GM12873 (cell line): ENCODE results near the gene PPTC7.

Experiments
- TF ChIP-seq, protein P1 (sequence below): IDR thresholded peaks from 2 replicates; pipeline ENCODE4 v1.5.1; 2012; ENCODE audit warnings: low read depth, mild to moderate bottlenecking, moderate library complexity, low read length, control low read depth; ENCODE audit not compliant: insufficient read depth; ENCODE audit errors: missing control alignments

The PPTC7 gene

DNA sequence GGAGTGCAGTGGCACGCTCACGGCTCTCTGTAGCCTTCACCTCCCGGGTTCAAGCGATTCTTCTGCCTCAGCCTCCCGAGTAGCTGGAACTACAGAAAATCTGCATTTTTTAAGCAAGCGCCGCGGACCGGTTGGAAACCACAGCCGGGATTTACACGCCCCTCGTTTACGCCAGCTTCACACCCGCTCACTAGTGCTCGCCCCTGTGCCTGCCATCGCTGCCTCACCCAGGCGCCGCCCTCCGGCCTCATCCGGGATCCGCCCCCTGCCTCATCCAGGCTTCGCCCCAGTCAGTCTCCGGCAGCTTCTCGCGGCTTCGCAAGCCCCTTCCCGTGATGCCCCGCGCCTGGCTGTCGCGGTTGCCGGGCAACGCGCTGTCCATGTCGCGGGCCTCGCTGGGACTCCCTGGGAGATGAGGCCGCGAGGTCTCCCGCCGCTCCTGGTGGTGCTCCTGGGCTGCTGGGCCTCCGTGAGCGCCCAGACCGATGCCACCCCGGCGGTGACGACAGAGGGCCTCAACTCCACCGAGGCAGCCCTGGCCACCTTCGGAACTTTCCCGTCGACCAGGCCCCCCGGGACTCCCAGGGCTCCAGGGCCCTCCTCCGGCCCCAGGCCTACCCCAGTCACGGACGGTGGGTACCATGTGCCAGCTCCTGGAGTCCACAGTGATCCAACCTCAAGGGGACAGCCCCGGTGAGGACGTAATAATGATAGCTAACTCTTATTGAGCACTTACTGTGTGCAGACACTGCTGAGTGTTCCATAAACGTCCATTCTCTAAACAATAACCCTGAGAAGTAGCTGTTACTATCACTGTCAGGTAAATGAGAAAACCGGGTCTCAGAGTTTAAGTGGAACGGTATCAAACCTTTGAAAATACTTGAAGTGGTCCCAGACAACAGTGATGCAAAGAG lies 30.9 kb upstream of the PPTC7 start, which contains the start of gene TCTN1:
Gene TCTN1, plus strand, starts transcription at position 359 of the 914 bp plus-strand sequence. Its CDS starts 54 bp downstream, at position 413.
- TF ChIP-seq, protein P1, sequence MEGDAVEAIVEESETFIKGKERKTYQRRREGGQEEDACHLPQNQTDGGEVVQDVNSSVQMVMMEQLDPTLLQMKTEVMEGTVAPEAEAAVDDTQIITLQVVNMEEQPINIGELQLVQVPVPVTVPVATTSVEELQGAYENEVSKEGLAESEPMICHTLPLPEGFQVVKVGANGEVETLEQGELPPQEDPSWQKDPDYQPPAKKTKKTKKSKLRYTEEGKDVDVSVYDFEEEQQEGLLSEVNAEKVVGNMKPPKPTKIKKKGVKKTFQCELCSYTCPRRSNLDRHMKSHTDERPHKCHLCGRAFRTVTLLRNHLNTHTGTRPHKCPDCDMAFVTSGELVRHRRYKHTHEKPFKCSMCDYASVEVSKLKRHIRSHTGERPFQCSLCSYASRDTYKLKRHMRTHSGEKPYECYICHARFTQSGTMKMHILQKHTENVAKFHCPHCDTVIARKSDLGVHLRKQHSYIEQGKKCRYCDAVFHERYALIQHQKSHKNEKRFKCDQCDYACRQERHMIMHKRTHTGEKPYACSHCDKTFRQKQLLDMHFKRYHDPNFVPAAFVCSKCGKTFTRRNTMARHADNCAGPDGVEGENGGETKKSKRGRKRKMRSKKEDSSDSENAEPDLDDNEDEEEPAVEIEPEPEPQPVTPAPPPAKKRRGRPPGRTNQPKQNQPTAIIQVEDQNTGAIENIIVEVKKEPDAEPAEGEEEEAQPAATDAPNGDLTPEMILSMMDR, result no peak

DNA sequence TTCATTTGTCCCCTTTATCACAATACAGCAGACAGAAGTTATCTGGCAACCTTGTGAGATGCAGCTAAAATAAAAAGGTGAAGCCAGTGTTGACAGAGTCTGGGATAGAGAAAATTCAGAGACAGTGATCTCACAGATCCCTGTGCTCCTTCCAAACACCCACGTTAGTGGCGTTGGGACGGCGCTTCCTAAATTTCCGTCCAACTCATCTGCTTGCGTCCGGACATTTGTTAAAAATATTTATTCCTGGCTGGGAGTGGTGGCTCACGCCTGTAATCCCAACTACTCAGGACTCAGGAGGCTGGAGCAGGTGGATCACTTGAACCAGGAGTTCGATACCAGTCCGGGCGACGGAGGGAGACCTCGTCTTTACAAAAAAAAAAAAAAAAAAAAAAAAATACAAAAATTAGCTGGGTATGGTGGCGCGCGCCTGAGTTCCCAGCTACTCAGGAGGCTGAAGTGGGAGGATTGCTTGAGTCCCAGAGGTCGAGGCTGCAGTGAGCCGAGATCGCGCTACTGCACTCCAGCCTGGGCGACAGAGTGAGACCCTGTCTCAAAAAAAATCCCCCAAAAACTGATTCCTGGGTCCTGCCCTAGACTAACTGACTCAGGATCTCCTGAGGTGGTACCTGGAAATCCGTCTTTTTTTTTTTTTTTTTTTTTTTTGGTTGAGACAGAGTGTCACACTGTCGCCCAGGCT lies 30.1 kb upstream of the PPTC7 start:
- TF ChIP-seq, protein P1, result no peak

DNA sequence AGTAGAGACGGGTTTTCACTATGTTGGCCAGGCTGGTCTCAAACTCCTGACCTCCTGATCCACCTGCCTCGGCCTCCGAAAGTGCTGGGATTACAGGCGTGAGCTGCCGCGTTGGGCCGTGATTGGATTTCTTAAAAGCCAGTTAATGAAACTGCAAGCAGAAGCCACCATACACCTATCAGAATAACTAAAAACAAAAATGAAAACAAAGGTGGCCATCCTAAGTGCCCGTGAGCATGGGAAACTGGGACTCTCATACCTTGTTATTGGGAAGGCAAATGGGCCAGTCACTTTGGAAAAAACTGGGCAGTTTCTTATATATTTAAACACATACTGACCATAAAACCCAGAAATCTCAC lies 23.1 kb upstream of the PPTC7 start:
- TF ChIP-seq, protein P1, result no peak

DNA sequence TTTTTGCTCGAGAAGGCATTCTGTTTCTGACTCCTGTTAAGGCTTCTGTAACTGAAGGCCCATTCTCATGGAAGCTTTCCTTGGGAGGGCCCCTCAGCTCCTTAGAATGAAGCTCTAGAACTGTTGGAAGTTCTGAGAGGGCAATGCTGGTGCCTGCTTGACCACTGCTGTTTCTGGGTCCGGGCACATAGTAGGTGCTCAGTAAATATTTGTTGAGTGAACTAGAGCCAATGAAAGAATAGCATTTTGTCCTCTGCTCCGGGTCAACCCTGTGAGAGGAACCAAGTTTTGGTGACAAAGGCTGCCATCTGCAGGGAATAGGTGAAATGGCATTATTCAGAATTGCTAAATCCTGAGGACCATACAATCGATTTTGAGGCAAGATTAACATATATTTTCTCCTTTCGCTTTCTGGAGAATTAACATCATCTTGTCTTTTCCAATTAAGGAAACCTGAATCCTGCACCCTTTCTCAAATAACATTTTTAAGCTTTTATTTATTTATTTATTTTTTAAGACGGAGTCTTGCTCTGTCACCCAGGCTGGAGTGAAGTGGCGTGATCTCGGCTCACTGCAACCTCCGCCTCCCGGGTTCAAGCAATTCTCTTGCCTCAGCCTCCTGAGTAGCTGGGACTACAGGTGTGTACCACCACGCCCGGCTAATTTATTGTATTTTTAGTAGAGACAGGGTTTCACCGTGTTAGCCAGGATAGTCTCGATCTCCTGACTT lies 19.1 kb upstream of the PPTC7 start:
- TF ChIP-seq, protein P1, result peak; percentile 74

DNA sequence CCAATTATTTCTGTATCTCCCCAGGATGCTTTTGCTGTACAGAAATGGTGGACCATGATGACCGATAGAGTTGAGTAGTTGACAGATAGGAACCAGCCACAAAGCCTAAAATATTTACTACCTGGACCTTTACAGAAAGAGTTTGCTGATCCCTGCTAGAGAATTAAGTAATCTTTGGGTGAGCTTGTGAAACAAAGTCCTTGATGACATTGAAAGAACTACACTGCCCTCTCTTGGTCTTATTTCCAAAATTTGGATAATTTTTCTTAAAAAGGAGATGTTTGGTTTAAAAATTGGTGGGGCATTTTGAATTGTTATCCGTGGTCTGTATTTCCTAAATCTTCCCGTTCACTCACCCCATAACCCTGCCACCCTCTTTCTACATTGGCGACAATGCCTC lies 17.1 kb upstream of the PPTC7 start:
- TF ChIP-seq, protein P1, result peak; percentile 40

DNA sequence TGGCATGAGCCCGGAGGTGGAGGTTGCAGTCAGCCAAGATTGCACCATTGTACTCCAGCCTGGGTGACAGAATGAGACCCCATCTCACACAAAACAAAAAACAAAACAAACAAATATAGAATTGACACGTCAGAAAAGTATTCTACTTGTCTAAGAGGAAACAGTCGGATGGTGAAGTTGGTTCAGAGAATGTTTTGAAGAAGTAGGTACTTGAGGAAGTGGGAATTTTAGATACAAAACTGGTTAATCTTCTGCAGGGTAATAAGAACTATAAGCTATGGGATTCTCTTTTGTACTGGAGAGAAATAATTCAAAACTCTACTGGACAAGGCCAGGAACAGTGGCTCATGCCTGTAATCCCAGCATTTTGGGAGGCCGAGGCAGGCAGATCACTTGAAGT lies 16.2 kb upstream of the PPTC7 start:
- TF ChIP-seq, protein P1, result no peak

DNA sequence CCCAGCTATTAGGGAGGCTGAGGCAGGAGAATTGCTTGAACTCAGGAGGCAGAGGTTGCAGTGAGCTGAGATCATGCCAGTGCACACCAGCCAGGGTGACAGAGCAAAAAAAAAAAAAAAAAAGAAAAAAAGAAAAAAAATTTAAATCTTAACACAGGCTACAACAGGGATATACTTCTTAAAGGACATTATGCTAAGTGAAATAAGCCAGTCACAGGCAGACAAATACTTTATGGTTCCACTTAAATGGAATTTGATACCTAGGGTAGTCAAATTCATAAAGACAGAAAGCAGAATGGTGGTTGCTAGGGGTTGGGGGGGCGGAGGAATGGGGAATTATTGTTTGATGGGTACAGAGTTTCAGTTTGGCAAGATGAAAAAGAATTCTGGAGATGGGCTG lies 14.8 kb upstream of the PPTC7 start:
- TF ChIP-seq, protein P1, result no peak
